Measurements from ENCODE around the gene DHRS2. TPM values are rescaled to one million over a fixed set of nuclear protein-coding genes. Genes with fewer than 3 reads are reported as not detected.

DHRS2 gene
- total and polyA plus RNA-seq, 2 of the 13 experiments (the other 11 are each of a cell fraction or from before 2014, with no cell fraction given) = 1,621 to 3,021 TPM

GRCh38 chr14:23612354-23612732, 23.8 kb upstream of the DHRS2 start (continued):
- TF ChIP-seq ZNF687 (CRISPR knock-in tag; IDR thresholded peaks at IDR 0.05) = peak; percentile 58
- no peak for TF ChIP-seq ZZZ3 (CRISPR knock-in tag; IDR thresholded peaks at IDR 0.05; ENCODE audit: borderline replicate concordance)
- peak; percentile 2 for TF ChIP-seq ZFP36 (IDR thresholded peaks at IDR 0.05; ENCODE audit: borderline replicate concordance, low read depth, low read length, partially characterized antibody)
- TF ChIP-seq PAXIP1 (CRISPR knock-in tag; conservative IDR thresholded peaks at IDR 0.05) = no peak
- TF ChIP-seq SNAPC5 (CRISPR knock-in tag; IDR thresholded peaks at IDR 0.05; ENCODE audit: borderline replicate concordance) = no peak
- no peak for TF ChIP-seq ZNF670 (CRISPR knock-in tag; IDR thresholded peaks at IDR 0.05; ENCODE audit: borderline replicate concordance)
- TF ChIP-seq ARNTL (CRISPR knock-in tag; IDR thresholded peaks at IDR 0.05) = no peak
- no peak for TF ChIP-seq ELF4 (CRISPR knock-in tag; IDR thresholded peaks at IDR 0.05; ENCODE audit: borderline replicate concordance)
- TF ChIP-seq ZNF597 (CRISPR knock-in tag; IDR thresholded peaks at IDR 0.05) = no peak
- TF ChIP-seq NFRKB (IDR thresholded peaks at IDR 0.05) = no peak
- no peak for TF ChIP-seq HNRNPL (IDR thresholded peaks at IDR 0.05; ENCODE audit: low read depth, low read length)
- no peak for TF ChIP-seq SP2 (CRISPR knock-in tag; IDR thresholded peaks at IDR 0.05)
- no peak for TF ChIP-seq PBX2 (CRISPR knock-in tag; IDR thresholded peaks at IDR 0.05)
- TF ChIP-seq CSRNP1 (CRISPR knock-in tag; IDR thresholded peaks at IDR 0.05) = no peak
- TF ChIP-seq HBP1 (CRISPR knock-in tag; IDR thresholded peaks at IDR 0.05; ENCODE audit: low read depth) = 0 out of 2 replicates have a peak, but pooled peaks have one; percentile 17
- no peak for TF ChIP-seq MEIS1 (CRISPR knock-in tag; IDR thresholded peaks at IDR 0.05; ENCODE audit: borderline replicate concordance)

Data from HepG2 (cell line).